Measurements from ENCODE around the gene DBNL. TPM values are rescaled to one million over a fixed set of nuclear protein-coding genes. Genes with fewer than 3 reads are reported as not detected.
A peak's percentile ranks its signal among the peaks of the same experiment; 100 is the strongest.

The DBNL gene
- polyA plus RNA-seq, 10 donors: 33.9 to 60.6 (median 44.6) TPM

- no peak for DNase-seq
Observed at GRCh38 chr7:44096326-44096881, 51.9 kb downstream of the DBNL start.

DNA sequence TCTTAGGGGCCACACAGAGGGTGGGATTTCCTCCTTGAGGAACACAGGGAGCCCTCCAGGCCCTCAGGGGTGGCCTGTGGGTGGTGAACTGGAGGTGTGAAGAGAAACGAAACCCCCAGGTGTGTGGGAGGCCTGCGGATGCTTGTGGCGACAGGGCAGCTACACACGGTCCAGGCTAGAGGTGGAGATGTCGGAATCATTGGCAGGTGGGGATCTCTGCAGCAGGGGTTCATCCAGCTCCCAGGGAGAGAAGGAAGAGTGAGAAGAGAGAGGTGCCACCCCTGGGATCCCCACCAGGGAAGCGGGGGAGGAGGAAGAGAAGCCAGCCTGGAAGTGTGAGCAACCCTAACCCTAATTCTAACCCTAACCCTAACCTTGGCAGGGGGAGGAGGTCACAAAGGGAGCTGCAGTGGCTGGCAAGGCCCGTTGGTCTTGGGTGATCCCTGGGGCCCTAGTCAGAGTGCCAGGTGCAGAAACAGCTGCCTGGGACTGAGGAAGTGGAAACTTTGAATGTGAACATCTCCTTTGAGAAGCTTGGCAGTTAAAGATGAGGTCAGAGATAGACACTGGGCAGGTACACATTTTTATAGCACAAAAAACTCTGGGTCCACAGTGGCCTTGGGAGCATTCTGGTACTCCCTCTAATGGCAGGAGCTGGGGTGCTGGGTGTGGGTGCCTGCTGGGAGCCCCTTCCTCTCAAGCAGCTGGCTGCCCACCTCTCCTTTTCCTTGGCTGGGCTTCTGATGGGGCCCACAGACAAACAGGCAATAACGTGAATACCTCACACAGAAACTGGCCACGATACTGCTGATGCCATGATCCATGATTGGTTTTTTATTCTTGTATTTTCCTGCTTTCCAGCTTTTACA lies 52.8 kb downstream of the DBNL start:
- DNase-seq: no peak

DNA sequence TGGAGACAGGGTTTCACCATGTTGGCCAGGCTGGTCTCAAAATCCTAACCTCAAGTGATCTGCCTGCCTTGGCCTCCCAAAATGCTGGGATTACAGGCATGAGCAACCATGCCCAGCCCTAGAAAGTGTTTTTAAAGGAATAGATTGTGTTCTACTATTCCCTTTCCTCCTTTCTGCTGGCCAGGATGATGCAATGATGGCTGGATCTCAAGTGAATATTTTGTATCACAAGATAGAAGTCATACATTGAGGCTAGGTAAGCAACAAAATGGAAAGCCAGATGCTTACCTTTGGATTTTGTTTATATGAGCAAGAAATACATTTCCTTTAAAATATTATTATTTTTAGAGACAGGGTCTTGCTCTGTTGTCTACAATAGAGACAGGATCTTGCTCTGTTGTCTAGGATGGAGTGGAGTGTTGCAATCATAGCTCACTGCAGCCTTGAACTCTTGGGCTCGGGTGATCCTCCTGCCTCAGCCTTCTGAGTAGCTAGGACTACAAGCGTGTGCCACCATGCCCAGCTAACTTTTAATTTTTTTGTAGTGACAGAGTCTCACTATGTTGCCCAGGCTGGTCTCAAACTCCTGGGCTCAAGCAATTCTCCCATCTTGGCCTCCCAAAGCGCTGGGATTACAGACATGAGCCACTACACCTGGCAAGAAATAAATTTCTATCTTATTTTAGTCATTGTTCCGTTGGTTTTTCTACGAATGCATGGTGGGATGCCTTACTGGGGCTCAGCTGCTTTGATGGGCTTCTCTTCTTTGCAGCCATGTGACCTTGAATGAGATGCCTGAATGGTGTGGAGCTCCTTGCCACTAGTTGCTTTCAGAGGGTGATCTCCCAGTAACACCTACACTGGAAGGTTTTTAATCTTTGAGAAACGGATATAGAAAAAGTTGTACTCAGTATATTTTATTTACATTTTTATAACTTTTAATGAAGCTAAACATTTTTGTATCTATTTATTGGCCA lies 53.9 kb downstream of the DBNL start:
- DNase-seq: no peak

DNA sequence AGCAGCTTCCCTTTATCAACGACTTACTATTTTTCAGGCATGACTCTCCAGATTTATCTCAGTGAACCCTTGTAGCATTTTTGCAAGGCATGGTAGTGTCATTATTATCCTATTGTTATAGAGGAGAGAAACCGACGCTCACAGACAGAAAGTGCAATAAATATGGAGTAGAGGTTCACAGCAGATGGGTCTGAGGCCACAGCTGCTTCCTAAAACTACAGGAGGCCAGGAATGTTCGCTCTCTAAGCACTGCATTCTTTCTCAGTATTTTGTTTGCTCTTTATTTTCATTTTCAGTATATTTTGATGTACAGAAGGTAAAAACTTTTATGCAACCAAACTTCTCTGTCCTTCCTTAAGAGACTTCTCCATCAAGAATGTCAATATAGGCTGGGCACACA lies 55.2 kb downstream of the DBNL start:
- DNase-seq: no peak

DNA sequence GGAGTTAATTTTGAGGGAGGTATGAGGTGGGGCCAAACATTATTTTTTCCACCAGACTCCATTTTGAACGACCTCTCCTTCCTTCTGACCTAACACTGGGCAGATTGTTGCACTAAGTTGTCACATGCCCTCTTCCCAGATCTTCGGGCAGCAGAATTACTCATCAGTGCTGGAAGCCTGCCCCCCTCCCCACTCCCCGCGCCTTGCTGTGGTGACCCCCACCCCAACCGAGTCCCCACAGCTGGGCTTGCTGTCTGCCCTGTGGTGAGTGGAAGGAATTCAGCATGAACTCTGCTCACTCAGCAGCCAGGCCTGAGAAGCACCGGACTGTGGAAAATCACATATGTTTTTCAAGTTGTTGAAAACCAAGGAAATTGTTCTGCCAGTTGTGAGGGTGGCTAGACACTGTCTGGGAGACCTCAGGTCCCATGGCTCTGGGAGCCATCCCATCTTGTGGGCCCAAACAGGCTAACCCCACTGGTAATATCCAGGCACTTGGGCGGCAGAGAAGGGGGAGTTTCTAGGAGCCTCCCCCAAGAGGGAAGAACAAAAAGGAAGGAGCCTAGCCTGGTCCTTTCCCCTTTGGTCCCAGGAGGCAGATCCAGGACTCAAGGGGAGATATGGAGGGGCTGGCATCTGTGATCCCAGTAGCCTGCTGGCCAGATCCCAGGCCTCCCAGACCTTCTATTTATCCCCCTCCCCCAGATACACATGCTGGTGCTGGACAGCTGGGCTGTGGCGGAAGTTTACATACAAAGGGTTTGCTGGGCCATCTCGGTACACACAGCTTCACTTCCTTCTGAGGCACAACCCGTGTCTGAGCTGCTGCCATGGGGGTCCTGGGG lies 56.2 kb downstream of the DBNL start:
- peak in 1 of 3 donors; percentile 73 for DNase-seq

DNA sequence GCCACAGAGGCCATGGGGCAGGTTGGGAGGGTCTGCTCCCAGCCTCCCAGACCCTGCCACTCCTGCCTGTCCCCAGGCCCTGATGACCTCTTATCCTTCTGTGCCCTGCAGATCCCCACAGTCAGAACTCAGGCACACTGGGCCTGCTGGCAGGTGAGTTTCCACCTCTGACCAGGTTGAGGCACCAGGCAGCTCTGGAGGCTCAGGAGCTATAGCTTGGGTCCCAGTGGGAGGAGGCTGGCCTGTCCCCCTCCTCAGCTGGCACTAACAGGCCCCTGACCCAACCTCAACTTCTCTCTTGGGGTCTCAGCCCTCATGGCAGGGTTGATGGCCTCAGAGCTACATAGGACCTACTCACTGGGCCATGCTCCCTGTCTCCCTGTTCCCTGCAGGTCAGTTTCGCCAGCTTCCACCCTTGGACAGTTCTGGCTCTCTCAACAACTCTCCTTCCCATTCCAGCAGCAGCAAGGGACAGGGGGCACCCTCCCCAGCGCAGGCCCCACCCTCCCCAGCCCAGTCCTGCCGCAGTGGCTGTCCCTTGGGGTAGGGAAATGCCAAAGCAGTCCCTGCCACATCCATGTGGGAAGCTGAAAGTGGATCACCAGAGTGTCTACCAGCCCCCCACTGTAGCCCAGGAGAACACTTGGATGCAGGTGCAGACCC lies 56.9 kb downstream of the DBNL start:
- DNase-seq: no peak

DNA sequence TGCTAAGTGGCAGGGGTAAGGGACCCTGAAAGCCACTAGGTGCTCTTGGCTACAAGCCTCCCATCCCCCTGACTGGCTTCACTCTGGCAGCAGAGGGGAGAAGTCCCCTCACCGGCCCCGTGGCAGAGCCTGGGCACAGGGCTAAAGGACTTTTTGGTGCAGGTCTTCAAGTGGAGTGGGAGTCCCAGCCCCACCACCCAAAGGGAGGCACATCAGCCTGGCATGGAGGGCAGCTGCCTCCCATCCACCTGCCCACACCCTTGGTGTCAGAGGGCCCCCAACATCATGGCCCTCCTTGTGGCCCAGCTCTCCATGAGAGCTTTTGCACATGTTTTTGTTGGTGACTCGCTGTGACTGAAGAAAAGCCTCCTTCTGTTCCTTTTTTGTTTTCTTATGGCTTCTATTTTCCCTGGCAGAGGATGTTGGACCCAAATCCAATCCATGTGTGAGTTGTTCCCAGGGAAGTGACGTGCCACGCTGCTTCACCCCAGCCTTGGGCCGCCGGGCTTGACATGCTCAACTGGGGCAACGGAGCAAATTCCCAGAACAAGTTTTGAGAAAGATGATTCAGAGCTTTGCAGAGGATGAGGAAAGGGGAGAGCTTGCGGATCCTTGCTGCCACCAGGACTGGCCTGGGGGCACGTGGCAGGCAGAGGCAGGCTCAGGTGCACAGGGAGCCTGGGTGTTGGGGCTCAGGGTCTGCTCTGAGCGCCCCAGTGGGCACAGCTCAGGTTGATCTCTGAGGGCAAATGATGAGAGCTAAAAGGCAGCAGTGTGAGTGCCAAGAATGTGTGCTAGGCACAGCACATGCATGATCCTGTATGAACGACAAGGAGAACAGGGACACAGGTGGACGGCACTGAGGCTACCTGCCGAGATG lies 57.7 kb downstream of the DBNL start:
- DNase-seq: peak in 1 of 3 donors; percentile 50

- no peak for DNase-seq
Observed at GRCh38 chr7:44102846-44103565, 58.5 kb downstream of the DBNL start.

DNA sequence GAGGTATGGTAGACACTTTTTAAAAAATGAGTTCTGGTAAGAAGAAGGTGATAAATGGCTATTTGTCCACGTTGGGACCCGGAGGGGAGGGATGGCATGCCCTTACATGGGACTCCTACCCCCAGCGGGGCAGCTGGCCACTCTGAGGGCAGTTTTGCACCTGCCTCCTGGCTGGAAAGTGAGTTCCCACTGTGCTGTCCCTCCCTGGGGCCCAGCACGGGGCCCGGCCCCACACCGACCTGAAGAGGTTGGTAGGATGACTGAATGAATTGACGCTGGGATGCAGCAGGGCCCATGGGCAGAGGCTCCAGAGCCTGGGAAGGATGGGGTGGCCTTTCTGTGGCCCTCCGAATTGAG lies 59.0 kb downstream of the DBNL start:
- no peak for DNase-seq

DNA sequence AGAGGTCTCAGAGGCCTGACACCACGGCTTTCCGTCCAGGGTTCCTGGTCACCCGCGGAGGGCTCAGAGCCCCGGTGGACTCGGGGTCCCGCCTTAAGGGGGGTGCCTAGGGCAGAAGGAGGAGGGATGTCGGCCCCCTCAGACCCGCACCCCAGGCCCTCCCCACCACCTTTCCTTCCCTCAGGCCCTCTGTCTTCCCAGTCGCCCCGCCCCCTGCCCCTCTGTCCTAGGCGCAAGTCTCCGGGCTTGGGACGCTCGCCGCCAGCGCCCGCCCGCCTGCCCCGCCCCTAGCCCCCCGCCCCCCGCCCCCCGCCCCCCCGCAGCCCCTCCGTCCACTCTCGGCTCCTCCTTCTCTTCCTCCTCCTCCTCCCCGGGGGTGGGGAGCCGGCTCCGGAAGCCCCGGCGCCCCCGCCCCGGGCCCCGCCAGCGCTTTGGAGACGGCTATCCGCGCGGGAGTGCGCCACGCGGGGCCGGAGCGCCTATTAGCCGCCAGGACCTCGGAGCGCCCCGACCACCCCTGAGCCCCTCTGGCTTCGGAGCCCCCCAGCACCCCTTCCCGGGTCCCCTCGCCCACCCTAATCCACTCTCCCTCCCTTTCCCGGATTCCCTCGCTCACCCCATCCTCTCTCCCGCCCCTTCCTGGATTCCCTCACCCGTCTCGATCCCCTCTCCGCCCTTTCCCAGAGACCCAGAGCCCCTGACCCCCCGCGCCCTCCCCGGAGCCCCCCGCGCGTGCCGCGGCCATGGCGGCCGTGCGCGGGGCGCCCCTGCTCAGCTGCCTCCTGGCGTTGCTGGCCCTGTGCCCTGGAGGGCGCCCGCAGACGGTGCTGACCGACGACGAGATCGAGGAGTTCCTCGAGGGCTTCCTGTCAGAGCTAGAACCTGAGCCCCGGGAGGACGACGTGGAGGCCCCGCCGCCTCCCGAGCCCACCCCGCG lies 59.7 kb downstream of the DBNL start, which contains the start of gene AEBP1:
Gene AEBP1, plus strand, starts transcription at position 423 of the 937 bp plus-strand sequence. Its CDS starts 321 bp downstream, at position 744.
- DNase-seq: peak in 2 of 3 donors; percentile 57 to 79

DNA sequence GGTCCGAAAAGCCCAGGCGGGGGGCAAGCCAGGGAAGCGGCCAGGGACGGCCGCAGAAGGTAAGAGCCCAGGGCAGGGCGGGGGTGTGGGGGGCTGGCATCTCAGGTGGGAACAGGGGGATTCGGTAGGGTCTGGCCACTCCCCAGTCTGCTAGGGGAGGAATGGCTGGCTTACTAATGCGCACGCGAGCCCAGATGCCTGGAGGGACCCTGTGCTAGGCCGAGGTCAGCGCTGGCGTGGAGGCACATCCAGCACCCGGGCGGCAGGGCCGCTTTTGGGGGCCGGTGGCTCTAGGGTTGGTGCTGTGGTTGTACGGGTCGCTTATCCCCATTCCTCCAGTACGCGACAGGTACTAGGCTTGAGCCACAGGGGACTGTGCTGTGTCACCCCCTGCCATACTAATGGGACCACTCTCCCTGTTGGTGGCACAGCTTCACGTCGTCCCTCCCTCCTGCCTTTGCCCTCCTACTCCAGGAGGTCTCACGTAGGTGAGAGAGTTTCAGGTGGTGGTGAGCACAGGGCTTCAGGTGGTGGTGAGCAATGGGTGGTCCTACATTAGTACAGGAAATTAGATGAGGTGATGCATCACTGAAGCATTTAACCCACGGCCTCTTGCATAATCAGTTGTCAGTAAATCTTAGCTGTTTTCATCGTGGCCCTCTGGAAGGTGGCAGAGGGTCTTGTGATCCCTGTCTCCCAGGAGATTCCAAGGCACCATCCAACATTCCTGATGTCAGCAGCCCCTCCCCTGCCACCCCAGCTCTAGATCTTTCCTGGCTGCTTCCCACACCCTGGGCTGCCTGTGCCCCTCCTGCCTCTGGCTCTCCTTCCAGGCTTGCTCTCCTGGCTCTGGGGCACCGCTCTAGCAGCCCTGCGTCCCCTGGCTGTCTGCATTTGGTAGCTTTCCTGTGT lies 60.6 kb downstream of the DBNL start:
- DNase-seq: peak in 1 of 3 donors; percentile 72

GRCh38 chr7:44105832-44106231 lies 61.3 kb downstream of the DBNL start:
- DNase-seq: no peak

- DNase-seq: no peak
Observed at GRCh38 chr7:44106311-44107065, 62.0 kb downstream of the DBNL start.

DNA sequence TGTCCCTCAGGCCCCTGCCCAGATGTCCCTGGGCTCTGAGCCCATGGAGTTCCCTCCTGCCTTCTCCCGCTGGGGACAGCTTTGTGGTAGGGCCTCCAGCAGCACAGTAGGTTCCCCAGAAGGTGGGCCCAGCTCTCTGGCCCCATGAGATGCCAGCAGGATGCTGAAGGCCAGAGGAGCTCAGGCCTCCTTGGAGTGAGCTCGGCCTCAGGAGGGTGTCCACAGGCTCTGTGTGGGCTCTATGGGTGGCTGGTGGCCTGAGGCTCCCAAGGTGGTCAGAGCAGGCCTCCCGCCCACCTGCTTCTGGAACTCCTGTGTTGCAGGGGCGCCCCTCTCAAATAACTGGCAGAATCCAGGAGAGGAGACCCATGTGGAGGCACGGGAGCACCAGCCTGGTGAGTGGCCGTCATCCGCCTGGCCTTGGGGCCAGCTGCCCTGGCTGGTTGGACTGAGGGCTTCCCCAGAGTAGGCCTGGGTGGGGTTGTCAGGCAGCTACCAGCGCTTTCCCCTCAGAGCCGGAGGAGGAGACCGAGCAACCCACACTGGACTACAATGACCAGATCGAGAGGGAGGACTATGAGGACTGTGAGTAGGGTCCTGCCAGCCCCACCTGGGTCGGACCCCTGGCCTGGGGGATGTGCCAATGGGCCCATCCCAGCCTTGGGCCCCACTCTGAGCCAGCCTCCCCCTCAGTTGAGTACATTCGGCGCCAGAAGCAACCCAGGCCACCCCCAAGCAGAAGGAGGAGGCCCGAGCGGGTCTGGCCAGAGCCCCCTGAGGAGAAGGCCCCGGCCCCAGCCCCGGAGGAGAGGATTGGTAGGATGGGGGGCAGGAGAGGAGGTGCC lies 62.8 kb downstream of the DBNL start:
- DNase-seq: no peak

Data from muscle of back (tissue), 11 donors.